Gastrocnemius medialis (tissue), 4 donors: Measurements from ENCODE around the gene ZFP64. TPM values are rescaled to one million over a fixed set of nuclear protein-coding genes. Genes with fewer than 3 reads are reported as not detected.
"Not testable (repeated sequence)": the region's sequence is repeated elsewhere in the genome, so short reads cannot be mapped to it uniquely, and the experiment has no call there.

Source experiments
- ATAC-seq, 2 donors: fragments of 150-250 bp; one replicate each; pipeline ENCODE4 v1.9.1; 2016
- DNase-seq, 2 donors: peaks; one replicate each; pipeline ENCODE4 v3.0.0-alpha.2; 2019
- H3K27ac ChIP-seq, 4 donors: fragments of 200-600 bp; sonication (generic); 1 replicate in 1 of 4; 2 replicates in 3 of 4; pipeline ENCODE4 v1.5.1; 2016 to 2018; ENCODE audit warnings: mild to moderate bottlenecking in 2 of 4, moderate library complexity in 1 of 4
- H3K27me3 ChIP-seq, 3 donors: fragments of 200-600 bp; sonication (generic) in 2 of 3; 1 replicate in 1 of 3; 2 replicates in 2 of 3; pipeline versions ENCODE4 v1.5.1 to v1.6.0; 2016 to 2019; ENCODE audit warnings: mild to moderate bottlenecking in 1 of 3, moderate library complexity in 1 of 3
- H3K36me3 ChIP-seq, 2 donors: fragments of 200-600 bp; sonication (generic) in 1 of 2; one replicate each; pipeline ENCODE4 v1.5.1; 2017 to 2018
- H3K4me1 ChIP-seq, 2 donors: fragments of 200-600 bp; sonication (generic) in 1 of 2; one replicate each; pipeline ENCODE4 v1.5.1; 2016 to 2017; ENCODE audit warnings: mild to moderate bottlenecking in 2 of 2
- H3K4me3 ChIP-seq, 4 donors: fragments of 200-600 bp; sonication (generic) in 3 of 4; 1 replicate in 1 of 4; 2 replicates in 3 of 4; pipeline ENCODE4 v1.5.1; 2016 to 2019; ENCODE audit warnings: mild to moderate bottlenecking in 2 of 4
- H3K9me3 ChIP-seq, 3 donors: fragments of 200-600 bp; sonication (generic) in 2 of 3; 1 replicate in 1 of 3; 2 replicates in 2 of 3; pipeline ENCODE4 v1.5.1; 2016 to 2019
- POLR2A ChIP-seq, 2 donors: fragments of 450-650 bp; IDR thresholded peaks; one replicate each; pipeline ENCODE4 v1.6.1; 2017; ENCODE audit warnings: antibody characterized with exemption in 2 of 2, mild to moderate bottlenecking in 2 of 2, moderate library complexity in 2 of 2
- in situ Hi-C, 4 donors: fragments of 200-750 bp; cut with MboI; loops; one replicate each; pipeline versions ENCODE4 v1.15.0 to v1.8.0; 2017; ENCODE audit warnings: low sequenced_read_pairs in 4 of 4
- intact Hi-C: fragments of 100-400 bp; cut with DNase I; formaldehyde crosslinking; loops from one replicate; pipeline ENCODE4 v1.15.1; 2023; ENCODE audit warnings: low total_unique reads
- total RNA-seq, 4 donors: library from RNA; depleted of rRNA; stranded (reverse); fragments of >200 nt; gene quantifications; one replicate each; pipeline versions ENCODE4 v1.1.0 to v1.2.3, GENCODE V29; 2016
- TF ChIP-seq, protein P1 (sequence below), 5 experiments: fragments of 450-650 bp in 3 of 5; fragments of 200-600 bp in 2 of 5; sonication (generic) in 2 of 5; IDR thresholded peaks in 4 of 5; conservative IDR thresholded peaks in 1 of 5; 1 replicate in 4 of 5; 2 replicates in 1 of 5; pipeline ENCODE4 v1.5.1; 2016 to 2019; ENCODE audit warnings: antibody characterized with exemption in 5 of 5, mild to moderate bottlenecking in 3 of 5, moderate library complexity in 3 of 5

Gene ZFP64
- total RNA-seq, 4 donors from 2014 or later, result 3.3 to 8.0 (median 3.9) TPM

DNA sequence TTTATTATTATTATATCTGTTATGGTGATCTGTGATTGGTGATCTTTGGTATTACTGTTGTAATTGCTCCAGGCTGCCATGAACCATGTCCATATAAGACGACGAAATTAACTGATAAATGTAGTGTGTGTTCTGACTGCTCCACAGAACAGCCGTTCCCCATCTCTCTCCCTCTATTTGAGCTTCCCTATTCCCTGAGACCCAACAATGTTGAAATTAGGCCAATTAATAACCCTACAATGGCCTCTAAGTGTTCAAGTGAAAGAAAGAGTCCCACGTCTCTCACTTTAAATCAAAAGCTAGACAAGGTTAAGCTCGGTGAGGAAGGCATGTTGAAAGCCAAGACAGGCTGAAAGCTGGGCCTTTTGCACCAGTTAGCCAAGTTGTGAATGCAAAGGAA, 51.6 kb downstream of the ZFP64 start:
- H3K9me3 ChIP-seq, result no peaks in the 10 kb centered on the region
- H3K36me3 ChIP-seq, result no peaks in the 10 kb centered on the region
- intact Hi-C loops, result no loop called here
- no peak for TF ChIP-seq POLR2A (IDR thresholded peaks at IDR 0.05)
- TF ChIP-seq, protein P1, sequence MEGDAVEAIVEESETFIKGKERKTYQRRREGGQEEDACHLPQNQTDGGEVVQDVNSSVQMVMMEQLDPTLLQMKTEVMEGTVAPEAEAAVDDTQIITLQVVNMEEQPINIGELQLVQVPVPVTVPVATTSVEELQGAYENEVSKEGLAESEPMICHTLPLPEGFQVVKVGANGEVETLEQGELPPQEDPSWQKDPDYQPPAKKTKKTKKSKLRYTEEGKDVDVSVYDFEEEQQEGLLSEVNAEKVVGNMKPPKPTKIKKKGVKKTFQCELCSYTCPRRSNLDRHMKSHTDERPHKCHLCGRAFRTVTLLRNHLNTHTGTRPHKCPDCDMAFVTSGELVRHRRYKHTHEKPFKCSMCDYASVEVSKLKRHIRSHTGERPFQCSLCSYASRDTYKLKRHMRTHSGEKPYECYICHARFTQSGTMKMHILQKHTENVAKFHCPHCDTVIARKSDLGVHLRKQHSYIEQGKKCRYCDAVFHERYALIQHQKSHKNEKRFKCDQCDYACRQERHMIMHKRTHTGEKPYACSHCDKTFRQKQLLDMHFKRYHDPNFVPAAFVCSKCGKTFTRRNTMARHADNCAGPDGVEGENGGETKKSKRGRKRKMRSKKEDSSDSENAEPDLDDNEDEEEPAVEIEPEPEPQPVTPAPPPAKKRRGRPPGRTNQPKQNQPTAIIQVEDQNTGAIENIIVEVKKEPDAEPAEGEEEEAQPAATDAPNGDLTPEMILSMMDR (IDR thresholded peaks at IDR 0.05 in 4 of 5, conservative IDR thresholded peaks at IDR 0.05 in 1 of 5), result no peak
- in situ Hi-C loops, result no loop called here
- H3K27ac ChIP-seq, result no peak overlapping the region
- no peaks in the 10 kb centered on the region for H3K4me1 ChIP-seq
- DNase-seq (no peak), ATAC-seq (no peak)
- H3K4me3 ChIP-seq, result no peak overlapping the region
- H3K27me3 ChIP-seq, result no peaks in the 10 kb centered on the region

DNA sequence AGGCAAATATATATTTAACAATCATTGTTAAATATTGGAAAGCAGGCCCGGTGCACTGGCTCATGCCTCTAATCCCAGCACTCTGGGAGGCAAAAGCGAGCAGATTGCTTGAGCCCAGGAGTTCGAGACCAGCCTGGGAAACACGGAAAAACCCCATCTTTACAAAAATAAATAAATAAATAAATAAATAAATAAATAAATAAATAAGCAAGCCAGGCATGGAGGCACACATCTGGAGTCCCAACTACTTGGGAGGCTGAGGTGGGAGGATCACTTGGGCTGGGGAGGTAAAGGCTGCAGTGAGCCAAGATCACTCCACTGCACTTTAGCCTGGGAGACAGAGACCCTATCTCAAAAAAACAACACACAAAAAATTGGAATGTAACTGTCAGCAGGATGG, 53.7 kb downstream of the ZFP64 start:
- Histone ChIP-seq H3K36me3 (no peaks in the 10 kb centered on the region), H3K4me3 (no peak overlapping the region), H3K9me3 (no peaks in the 10 kb centered on the region), H3K4me1 (no peaks in the 10 kb centered on the region), H3K27ac (no peak overlapping the region), H3K27me3 (no peaks in the 10 kb centered on the region)
- in situ Hi-C loops (no loop called here), intact Hi-C loops (no loop called here)
- TF ChIP-seq POLR2A (IDR thresholded peaks at IDR 0.05), result no peak
- TF ChIP-seq, protein P1 (IDR thresholded peaks at IDR 0.05 in 4 of 5, conservative IDR thresholded peaks at IDR 0.05 in 1 of 5), result no peak
- ATAC-seq (no peak), DNase-seq (no peak)

DNA sequence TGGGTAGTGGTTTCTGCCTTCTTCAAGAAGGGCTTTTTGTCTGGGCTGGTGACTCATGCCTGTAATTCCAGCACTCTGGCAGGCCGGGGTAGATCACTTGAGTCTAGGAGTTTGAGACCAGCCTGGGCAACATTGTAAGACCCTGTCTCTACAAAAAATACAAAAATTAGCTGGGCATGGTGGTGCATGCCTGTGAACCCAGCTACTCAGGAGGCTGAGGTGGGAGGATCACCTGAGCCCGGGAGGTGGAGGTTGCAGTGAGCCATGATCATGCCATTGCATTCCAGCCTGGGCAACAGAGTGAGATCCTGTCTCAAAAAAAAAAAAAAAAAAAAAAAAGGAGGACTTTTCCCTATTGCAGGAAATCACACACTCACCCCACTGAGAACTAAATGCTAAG, 57.9 kb downstream of the ZFP64 start:
- H3K4me1 ChIP-seq, H3K36me3 ChIP-seq, DNase-seq, H3K4me3 ChIP-seq, H3K9me3 ChIP-seq, in situ Hi-C loops, H3K27me3 ChIP-seq, H3K27ac ChIP-seq, intact Hi-C loops, ATAC-seq: not testable (repeated sequence)

DNA sequence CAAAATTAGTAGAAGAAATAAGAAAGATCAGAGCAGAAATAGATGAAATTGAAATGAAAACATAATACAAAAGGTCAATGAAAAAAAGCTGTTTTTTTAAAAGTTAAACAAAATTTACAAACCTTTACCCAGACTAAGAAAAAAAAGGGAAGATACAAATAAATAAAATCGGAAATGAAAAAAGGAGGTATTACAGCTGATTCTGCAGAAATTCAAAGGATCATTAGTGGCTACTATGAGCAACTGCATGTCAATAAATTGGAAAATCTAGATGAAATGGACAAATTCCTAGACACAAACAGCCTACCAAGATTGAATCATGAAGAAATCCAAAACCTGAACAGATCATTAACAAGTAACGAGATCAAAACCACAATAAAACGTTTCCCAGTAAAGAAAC, 59.2 kb downstream of the ZFP64 start:
- intact Hi-C loops, result no loop called here
- in situ Hi-C loops, result no loop called here
- Histone ChIP-seq H3K9me3 (no peaks in the 10 kb centered on the region), H3K27me3 (no peaks in the 10 kb centered on the region), H3K36me3 (no peaks in the 10 kb centered on the region), H3K27ac (no peak overlapping the region), H3K4me3 (no peak overlapping the region), H3K4me1 (no peaks in the 10 kb centered on the region)
- DNase-seq (no peak), ATAC-seq (no peak)
- no peak for TF ChIP-seq POLR2A (IDR thresholded peaks at IDR 0.05)

DNA sequence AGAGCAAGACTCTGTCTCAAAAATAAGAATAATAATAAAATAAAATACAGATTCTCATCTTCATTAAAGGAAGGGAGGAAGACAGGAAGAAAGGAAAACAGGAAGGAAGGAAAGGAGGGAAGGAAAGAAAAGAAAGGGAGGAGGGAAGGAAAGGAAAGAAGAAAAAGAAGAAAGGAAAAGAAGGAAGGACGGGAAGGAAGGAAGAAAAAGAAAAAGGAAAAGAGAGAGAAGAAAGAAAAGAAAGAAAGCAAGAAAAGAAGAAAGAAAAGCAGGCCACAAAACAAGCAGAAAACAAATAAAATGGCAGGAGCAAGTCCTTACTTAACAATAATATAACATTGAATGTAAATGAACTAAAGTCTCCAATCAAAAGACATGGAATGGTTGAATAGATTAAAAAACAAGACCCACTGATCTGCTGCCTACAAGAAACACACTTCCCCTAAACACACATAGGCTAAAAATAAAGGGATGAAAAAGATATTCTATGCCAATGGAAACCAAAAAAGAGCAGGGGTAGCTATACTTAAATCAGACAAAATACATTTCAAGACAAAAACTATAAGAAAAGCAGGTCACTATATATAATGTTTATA, 60.4 kb downstream of the ZFP64 start:
- Histone ChIP-seq H3K27ac (no peak overlapping the region), H3K4me1 (no peaks in the 10 kb centered on the region), H3K36me3 (no peaks in the 10 kb centered on the region), H3K9me3 (no peaks in the 10 kb centered on the region), H3K4me3 (no peak overlapping the region), H3K27me3 (no peaks in the 10 kb centered on the region)
- in situ Hi-C loops, result no loop called here
- intact Hi-C loops, result no loop called here
- DNase-seq (no peak), ATAC-seq (no peak)
- TF ChIP-seq, protein P1 (IDR thresholded peaks at IDR 0.05 in 4 of 5, conservative IDR thresholded peaks at IDR 0.05 in 1 of 5), result no peak
- no peak for TF ChIP-seq POLR2A (IDR thresholded peaks at IDR 0.05)

DNA sequence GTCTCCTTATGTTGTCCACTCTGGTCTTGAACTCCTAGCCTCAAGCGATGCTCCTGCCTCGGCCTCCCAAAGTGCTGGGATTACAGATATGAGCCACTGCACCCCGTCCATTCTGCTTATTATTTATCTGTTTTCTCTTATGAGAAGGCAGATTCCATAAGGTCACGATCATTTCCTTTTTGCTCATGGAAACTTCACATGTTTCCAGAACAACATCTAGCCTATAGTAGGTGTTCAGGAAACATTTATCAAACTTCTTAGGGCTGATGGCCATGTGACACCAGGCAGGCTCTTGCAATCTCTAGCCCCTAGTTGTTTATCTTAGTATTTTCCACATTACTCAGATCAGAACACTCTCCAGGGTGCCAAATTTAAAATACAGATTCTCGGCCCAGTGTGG, 61.2 kb downstream of the ZFP64 start:
- in situ Hi-C loops (no loop called here), intact Hi-C loops (no loop called here)
- DNase-seq (no peak), ATAC-seq (no peak)
- Histone ChIP-seq H3K27me3 (no peaks in the 10 kb centered on the region), H3K4me3 (no peak overlapping the region), H3K27ac (no peak overlapping the region), H3K36me3 (no peaks in the 10 kb centered on the region), H3K9me3 (no peaks in the 10 kb centered on the region), H3K4me1 (no peaks in the 10 kb centered on the region)
- TF ChIP-seq, protein P1 (IDR thresholded peaks at IDR 0.05 in 4 of 5, conservative IDR thresholded peaks at IDR 0.05 in 1 of 5), result no peak
- TF ChIP-seq POLR2A (IDR thresholded peaks at IDR 0.05), result no peak
